ENCODE data around the gene LGI1. TPM values are rescaled to one million over a fixed set of nuclear protein-coding genes. Genes with fewer than 3 reads are reported as not detected.

LGI1 gene
- total and polyA plus RNA-seq, 12 donors, result 0.03 to 0.68 (median 0.42) TPM; not detected in 6

GRCh38 chr10:93777092-93777491 is 19.4 kb downstream of the LGI1 start:
- peaks cover 0 to 8% (median 0%) of the 10 kb centered on the region in 7 donors for H3K27me3 ChIP-seq
- H3K36me3 ChIP-seq, result no peaks in the 10 kb centered on the region
- H3K9me3 ChIP-seq, result no peaks in the 10 kb centered on the region
- no peaks in the 10 kb centered on the region for H3K4me1 ChIP-seq
- DNase-seq, result no peak
- no peak for TF ChIP-seq CTCF (IDR thresholded peaks at IDR 0.05)
- WGBS, 2 donors, result 27 to 33% methylated on average over 2 of the region's 2 CpGs
- no peak for ATAC-seq
- intact Hi-C loops (cut with DNase I), result no loop called here
- H3K27ac ChIP-seq, result no peak overlapping the region
- H3K4me3 ChIP-seq, result no peak overlapping the region

GRCh38 chr10:93784059-93784458 is 26.3 kb downstream of the LGI1 start:
- TF ChIP-seq CTCF (IDR thresholded peaks at IDR 0.05), result no peak

GRCh38 chr10:93788413-93789208 is 30.9 kb downstream of the LGI1 start:
- H3K27me3 ChIP-seq, result peaks cover 0 to 10% (median 4%) of the 10 kb centered on the region in 7 donors
- no peaks in the 10 kb centered on the region for H3K9me3 ChIP-seq
- DNase-seq, result no peak
- H3K36me3 ChIP-seq, result no peaks in the 10 kb centered on the region
- no peak for ATAC-seq
- TF ChIP-seq CTCF (IDR thresholded peaks at IDR 0.05), result no peak
- no peaks in the 10 kb centered on the region for H3K4me1 ChIP-seq
- no peak overlapping the region for H3K4me3 ChIP-seq
- no peak overlapping the region for H3K27ac ChIP-seq
- intact Hi-C loops (cut with DNase I), result no loop called here
- WGBS, 2 donors, result 65 to 72% methylated on average over 3 of the region's 3 CpGs

More at GRCh38 chr10:93784059-93784458, 26.3 kb downstream of the LGI1 start:
- intact Hi-C loops (cut with DNase I), result no loop called here
- no peaks in the 10 kb centered on the region for H3K36me3 ChIP-seq
- H3K27ac ChIP-seq, result no peak overlapping the region
- 56 to 60% methylated on average over 2 of the region's 2 CpGs for WGBS, 2 donors
- H3K27me3 ChIP-seq, result peaks cover 0 to 3% (median 0%) of the 10 kb centered on the region in 7 donors
- ATAC-seq (no peak), DNase-seq (no peak)
- no peaks in the 10 kb centered on the region for H3K4me1 ChIP-seq
- no peaks in the 10 kb centered on the region for H3K9me3 ChIP-seq
- H3K4me3 ChIP-seq, result no peak overlapping the region

GRCh38 chr10:93790439-93790838 is 32.7 kb downstream of the LGI1 start:
- Histone ChIP-seq H3K4me1 (no peaks in the 10 kb centered on the region), H3K27ac (no peak overlapping the region), H3K36me3 (no peaks in the 10 kb centered on the region), H3K4me3 (no peak overlapping the region), H3K27me3 (peaks cover 0 to 10% (median 4%) of the 10 kb centered on the region in 7 donors), H3K9me3 (no peaks in the 10 kb centered on the region)
- DNase-seq (no peak), ATAC-seq (no peak)
- intact Hi-C loops (cut with DNase I), result no loop called here
- TF ChIP-seq CTCF (IDR thresholded peaks at IDR 0.05), result no peak
- 31 to 36% methylated on average over 3 of the region's 3 CpGs for WGBS, 2 donors
